ENCODE results near the gene TMEM82. TPM values are rescaled to one million over a fixed set of nuclear protein-coding genes. Genes with fewer than 3 reads are reported as not detected.

Gene TMEM82
- total RNA-seq, 4 donors from 2014 or later: not detected

GRCh38 chr1:15720861-15721260 is 21.4 kb upstream of the TMEM82 start:
- H3K27me3 ChIP-seq: no peaks in the 10 kb centered on the region
- no peak overlapping the region for H3K4me3 ChIP-seq
- no peak for TF ChIP-seq POLR2A (IDR thresholded peaks at IDR 0.05)
- TF ChIP-seq, protein P1, sequence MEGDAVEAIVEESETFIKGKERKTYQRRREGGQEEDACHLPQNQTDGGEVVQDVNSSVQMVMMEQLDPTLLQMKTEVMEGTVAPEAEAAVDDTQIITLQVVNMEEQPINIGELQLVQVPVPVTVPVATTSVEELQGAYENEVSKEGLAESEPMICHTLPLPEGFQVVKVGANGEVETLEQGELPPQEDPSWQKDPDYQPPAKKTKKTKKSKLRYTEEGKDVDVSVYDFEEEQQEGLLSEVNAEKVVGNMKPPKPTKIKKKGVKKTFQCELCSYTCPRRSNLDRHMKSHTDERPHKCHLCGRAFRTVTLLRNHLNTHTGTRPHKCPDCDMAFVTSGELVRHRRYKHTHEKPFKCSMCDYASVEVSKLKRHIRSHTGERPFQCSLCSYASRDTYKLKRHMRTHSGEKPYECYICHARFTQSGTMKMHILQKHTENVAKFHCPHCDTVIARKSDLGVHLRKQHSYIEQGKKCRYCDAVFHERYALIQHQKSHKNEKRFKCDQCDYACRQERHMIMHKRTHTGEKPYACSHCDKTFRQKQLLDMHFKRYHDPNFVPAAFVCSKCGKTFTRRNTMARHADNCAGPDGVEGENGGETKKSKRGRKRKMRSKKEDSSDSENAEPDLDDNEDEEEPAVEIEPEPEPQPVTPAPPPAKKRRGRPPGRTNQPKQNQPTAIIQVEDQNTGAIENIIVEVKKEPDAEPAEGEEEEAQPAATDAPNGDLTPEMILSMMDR (IDR thresholded peaks at IDR 0.05): no peak
- H3K36me3 ChIP-seq: peaks cover 42 to 100% (median 54%) of the 10 kb centered on the region in 3 donors
- intact Hi-C loops (cut with DNase I): no loop called here
- no peaks in the 10 kb centered on the region for H3K4me1 ChIP-seq
- 93 to 100% methylated on average over 1 to 3 of the region's 3 CpGs for WGBS, 2 donors
- no peaks in the 10 kb centered on the region for H3K9me3 ChIP-seq
- no peak overlapping the region for H3K27ac ChIP-seq
- DNase-seq: no peak

DNA sequence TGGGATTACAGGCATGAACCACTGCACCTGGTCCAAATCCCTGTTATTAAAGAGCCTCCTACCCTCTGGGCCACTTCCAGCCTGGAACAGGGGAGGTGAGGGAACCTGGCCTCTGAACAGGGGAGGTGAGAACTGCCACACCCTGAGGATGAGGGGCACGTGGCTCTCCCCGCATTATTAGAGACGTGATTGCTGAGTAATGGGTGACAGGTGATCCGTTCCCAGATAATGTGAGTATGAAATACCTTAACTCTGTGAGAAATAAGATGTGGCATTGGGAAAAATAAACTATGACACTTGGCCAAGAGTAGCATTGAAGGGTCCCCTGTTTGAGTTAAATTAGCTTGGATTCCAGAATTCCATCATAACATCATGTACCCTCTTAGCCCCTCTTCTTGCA is 19.9 kb upstream of the TMEM82 start:
- 76 to 94% methylated on average over 3 to 4 of the region's 4 CpGs for WGBS, 2 donors
- intact Hi-C loops (cut with DNase I): no loop called here
- Histone ChIP-seq H3K36me3 (peaks cover 50 to 100% (median 57%) of the 10 kb centered on the region in 3 donors), H3K4me3 (no peak overlapping the region), H3K9me3 (no peaks in the 10 kb centered on the region), H3K27ac (no peak overlapping the region), H3K27me3 (no peaks in the 10 kb centered on the region), H3K4me1 (no peaks in the 10 kb centered on the region)
- TF ChIP-seq, protein P1 (IDR thresholded peaks at IDR 0.05): no peak
- no peak for TF ChIP-seq POLR2A (IDR thresholded peaks at IDR 0.05)
- DNase-seq: no peak

DNA sequence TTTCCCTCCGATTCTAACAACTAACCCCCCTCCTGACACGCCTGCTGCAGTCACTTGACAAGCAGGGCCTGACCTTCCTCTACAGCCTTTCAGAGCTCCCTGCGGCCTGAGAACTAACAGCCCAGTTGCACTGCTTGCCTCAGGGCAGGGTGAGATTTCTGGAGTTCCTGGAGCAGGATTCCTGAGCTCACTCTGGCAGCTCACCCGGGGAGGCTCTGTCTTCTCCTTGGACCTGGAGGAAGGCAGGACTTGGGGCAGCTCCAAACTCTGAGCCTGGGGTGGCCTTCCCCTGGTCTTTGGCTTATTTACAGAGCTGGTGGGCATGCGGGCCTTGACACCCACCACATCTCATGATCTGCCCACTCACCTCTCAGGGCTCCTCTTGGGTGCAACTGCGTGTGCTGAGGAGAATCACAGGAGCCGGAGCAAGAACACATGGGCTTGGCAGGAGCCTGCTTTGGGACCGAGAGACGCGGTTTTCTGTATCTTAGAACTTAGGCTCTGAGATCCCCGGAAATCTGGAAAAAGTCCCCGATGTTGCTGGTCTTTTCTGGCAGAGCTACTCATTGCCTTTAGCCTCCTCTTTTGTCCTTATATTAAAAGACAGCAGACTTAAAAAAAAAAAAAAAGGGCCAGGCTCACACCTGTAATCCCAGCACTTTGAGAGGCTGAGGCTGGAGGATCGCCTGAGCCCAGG is 19.3 kb upstream of the TMEM82 start:
- H3K4me3 ChIP-seq: no peak overlapping the region
- H3K36me3 ChIP-seq: peaks cover 47 to 100% (median 57%) of the 10 kb centered on the region in 3 donors
- H3K4me1 ChIP-seq: no peaks in the 10 kb centered on the region
- 87 to 90% methylated on average over 9 to 10 of the region's 13 CpGs for WGBS, 2 donors
- no peaks in the 10 kb centered on the region for H3K9me3 ChIP-seq
- intact Hi-C loops (cut with DNase I): no loop called here
- no peak for DNase-seq
- no peak for TF ChIP-seq POLR2A (IDR thresholded peaks at IDR 0.05)
- TF ChIP-seq, protein P1 (IDR thresholded peaks at IDR 0.05): no peak
- H3K27ac ChIP-seq: no peak overlapping the region
- no peaks in the 10 kb centered on the region for H3K27me3 ChIP-seq

DNA sequence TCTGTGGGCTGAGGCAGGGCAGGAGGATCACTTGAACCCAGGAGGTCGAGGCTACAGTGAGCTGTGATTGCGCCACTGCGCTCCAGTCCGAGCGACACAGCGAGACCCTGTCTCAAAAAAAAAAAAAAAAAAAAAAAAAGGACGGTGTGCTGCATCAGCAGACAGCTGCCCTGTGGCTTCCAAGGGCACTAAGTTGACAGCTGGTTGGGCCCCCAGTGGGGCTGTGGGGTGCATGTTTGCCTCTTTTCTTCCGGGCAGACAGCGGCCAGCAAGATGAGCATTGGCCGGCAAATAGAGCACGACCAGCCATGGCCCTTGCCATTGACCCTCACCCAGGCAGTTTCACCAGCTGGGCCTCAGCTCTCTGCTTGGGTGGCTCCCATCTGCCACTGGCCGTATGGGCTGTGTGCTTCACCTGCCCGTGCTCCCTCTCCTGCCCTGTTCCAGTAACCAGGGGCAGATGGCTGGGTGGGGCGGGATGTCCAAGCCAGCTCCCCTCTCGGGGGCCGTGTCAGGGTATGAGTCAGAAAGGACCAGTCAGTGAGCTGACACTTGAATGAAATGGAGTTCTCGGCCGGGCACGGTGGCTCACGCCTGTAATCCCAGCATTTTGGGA is 18.6 kb upstream of the TMEM82 start:
- intact Hi-C loops (cut with DNase I): no loop called here
- WGBS, 2 donors: 94 to 95% methylated on average over 8 to 11 of the region's 20 CpGs
- H3K9me3 ChIP-seq: no peaks in the 10 kb centered on the region
- TF ChIP-seq POLR2A (IDR thresholded peaks at IDR 0.05): no peak
- TF ChIP-seq, protein P1 (IDR thresholded peaks at IDR 0.05): no peak
- DNase-seq: no peak
- H3K36me3 ChIP-seq: peaks cover 50 to 100% (median 58%) of the 10 kb centered on the region in 3 donors
- H3K4me1 ChIP-seq: no peaks in the 10 kb centered on the region
- no peak overlapping the region for H3K27ac ChIP-seq
- no peaks in the 10 kb centered on the region for H3K27me3 ChIP-seq
- no peak overlapping the region for H3K4me3 ChIP-seq

All from esophagus squamous epithelium (tissue), 5 donors.